ENCODE data around the gene ACSL1.

The ACSL1 gene

DNA sequence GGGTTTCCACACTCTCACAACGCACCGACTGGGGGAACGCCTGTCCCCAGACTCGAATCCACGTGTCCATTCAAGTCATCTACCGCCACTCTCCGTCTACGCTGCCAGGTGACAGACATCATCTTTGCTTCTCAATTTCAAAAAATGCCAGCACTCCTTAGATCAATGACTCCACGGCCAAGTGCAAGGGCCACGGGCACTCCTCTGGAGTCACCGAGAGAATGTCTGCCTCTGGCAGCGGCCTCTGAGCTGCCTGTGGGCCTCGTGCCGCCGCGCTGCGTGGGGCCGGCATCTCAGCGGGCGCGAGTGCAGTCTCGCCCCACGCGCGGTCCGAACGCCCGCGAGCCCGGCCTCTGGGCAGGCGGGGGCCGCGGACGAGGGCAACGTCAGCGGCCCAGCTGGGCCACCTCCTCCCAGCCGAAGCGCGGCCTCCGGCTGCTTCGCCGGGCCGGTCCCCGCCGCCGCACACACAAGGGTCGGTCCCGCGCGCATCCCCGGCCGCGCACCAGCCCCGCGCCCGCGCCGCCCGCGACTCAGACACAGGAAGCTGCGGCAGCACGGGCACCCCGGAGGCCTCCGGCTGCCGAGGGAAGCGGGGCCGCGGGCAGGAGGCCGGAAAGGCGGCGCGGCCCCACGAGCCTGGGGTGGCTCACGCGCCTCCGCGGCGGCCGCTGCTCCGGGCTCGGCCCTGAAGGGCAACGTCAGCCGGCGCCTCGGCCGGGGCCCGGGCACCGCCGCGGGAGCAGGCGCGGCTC is 450 bp downstream of the ACSL1 start:
- DNase-seq (ENCODE audit: low spot score), result peak; percentile 70
- TF ChIP-seq, protein P1, sequence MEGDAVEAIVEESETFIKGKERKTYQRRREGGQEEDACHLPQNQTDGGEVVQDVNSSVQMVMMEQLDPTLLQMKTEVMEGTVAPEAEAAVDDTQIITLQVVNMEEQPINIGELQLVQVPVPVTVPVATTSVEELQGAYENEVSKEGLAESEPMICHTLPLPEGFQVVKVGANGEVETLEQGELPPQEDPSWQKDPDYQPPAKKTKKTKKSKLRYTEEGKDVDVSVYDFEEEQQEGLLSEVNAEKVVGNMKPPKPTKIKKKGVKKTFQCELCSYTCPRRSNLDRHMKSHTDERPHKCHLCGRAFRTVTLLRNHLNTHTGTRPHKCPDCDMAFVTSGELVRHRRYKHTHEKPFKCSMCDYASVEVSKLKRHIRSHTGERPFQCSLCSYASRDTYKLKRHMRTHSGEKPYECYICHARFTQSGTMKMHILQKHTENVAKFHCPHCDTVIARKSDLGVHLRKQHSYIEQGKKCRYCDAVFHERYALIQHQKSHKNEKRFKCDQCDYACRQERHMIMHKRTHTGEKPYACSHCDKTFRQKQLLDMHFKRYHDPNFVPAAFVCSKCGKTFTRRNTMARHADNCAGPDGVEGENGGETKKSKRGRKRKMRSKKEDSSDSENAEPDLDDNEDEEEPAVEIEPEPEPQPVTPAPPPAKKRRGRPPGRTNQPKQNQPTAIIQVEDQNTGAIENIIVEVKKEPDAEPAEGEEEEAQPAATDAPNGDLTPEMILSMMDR (IDR thresholded peaks at IDR 0.05), result no peak
- peak overlapping the region; percentile 71 for H3K4me3 ChIP-seq
- peak overlapping the region; percentile 80 to 91 for H3K27ac ChIP-seq

DNA sequence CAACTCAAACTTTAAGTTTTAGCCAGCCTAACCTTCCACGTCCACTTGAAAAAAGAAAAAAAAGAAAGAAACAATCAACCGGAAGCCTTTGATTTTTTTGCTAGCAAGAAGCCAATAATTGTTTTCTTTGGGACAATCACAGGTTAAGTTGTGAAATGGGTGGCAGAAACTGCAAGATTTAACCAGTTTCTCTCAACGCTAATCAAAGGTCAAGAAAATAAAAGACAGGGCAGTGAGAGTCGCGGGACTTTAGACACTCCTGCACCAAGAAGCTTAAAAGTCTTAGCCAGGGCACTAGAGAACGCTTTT is 1.0 kb downstream of the ACSL1 start:
- H3K4me3 ChIP-seq, result peak overlapping the region; percentile 71
- TF ChIP-seq, protein P1 (IDR thresholded peaks at IDR 0.05), result no peak
- no peak for DNase-seq (ENCODE audit: low spot score)
- peak overlapping the region; percentile 80 to 91 for H3K27ac ChIP-seq

DNA sequence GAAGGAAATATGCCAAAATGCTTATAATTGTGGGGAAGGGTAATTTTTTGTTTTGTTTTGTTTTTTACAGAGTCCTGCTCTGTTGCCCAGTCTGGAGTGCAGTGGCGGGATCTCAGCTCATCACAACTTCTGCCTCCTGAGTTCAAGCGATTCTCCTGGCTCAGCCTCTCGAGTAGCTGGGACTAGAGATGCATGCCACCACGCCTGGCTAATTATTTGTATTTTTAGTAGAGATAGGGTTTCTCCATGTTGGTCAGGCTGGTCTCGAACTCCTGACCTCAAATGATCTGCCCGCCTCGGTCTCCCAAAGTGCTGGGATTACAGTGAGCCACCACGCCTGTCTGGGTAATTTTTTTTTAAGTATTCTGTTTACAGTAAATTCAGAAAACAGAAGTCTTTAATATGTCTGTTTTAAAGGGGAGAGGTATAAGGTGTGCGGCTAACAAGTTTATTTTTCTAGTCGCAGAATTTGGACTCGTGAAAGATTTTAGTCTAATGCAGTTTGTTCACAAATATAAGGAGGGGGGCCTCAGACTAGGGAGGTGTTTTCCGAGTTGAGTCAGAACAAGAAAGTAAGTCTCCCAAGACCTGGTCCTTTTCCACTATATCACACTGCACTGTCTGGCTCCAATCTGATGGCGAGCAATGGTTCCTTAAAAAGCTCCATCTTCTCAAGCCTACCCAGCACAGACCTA is 1.5 kb downstream of the ACSL1 start:
- DNase-seq (ENCODE audit: low spot score), result no peak
- peak overlapping the region; percentile 71 for H3K4me3 ChIP-seq
- peak overlapping the region in 1 of 2 donors; percentile 80 for H3K27ac ChIP-seq
- TF ChIP-seq, protein P1 (IDR thresholded peaks at IDR 0.05), result no peak

DNA sequence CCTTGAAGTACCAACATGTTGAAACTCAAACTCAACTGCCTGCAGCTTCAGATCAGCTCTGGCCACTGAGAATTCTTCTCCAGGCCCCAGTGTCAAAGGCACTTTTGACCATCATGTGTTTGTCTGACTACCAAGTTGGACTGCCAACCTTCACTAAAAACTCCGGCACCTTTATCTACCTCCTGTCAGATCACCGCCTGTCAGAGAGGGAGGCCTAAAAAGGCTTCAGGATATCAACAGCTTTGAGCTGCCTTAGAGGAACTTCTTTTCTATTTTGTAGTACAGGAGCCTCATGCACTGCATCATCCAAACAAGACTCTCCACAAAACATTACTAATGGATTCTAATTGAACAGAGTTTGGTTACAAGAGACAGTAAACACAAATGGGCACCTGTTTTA is 2.8 kb downstream of the ACSL1 start:
- no peak for DNase-seq (ENCODE audit: low spot score)
- TF ChIP-seq, protein P1 (IDR thresholded peaks at IDR 0.05), result no peak
- Histone ChIP-seq H3K27ac (no peak overlapping the region), H3K4me3 (peak overlapping the region; percentile 71)

DNA sequence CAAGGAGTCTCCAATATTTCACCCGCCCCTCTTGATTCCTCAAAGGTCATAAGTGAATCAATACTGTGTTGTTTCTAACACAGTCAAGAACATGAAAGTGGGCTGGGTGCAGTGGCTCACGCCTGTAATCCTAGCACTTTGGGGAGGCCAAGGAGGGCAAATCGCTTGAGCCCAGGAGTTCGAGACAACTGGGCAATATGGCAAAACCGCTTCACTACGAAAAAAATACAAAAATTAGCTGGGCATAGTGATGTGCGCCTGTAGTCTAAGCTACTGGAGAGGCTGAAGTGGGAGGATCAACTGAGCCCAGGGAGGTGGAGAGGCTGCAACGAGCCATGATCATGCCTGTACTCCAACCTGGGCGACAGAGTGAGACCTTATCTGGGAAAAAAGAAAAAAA is 3.4 kb downstream of the ACSL1 start:
- Histone ChIP-seq H3K4me3 (peak overlapping the region; percentile 19), H3K27ac (no peak overlapping the region)
- no peak for DNase-seq (ENCODE audit: low spot score)
- TF ChIP-seq, protein P1 (IDR thresholded peaks at IDR 0.05), result no peak

DNA sequence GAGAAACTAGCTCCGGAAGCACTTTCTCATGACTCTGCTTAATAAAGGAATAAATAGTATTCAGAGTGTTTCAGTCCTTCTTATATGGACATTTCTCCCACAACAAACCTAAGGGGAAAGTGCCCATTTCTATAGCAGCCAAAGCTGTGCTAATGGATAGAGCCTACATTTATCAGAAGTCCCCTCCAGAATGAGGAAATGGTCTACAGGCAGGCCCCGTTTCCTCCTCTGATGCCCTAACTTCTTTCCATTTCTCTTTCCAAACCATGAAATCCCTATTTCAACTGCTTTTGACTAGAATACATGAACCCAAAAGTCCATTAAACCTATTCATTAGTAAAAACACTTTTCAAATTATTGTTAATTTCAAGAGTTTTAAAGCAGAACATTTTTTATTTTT is 4.5 kb downstream of the ACSL1 start:
- Histone ChIP-seq H3K27ac (peak overlapping the region in 1 of 2 donors; percentile 43), H3K4me3 (peak overlapping the region; percentile 17)
- DNase-seq (ENCODE audit: low spot score), result no peak
- TF ChIP-seq, protein P1 (IDR thresholded peaks at IDR 0.05), result no peak

DNA sequence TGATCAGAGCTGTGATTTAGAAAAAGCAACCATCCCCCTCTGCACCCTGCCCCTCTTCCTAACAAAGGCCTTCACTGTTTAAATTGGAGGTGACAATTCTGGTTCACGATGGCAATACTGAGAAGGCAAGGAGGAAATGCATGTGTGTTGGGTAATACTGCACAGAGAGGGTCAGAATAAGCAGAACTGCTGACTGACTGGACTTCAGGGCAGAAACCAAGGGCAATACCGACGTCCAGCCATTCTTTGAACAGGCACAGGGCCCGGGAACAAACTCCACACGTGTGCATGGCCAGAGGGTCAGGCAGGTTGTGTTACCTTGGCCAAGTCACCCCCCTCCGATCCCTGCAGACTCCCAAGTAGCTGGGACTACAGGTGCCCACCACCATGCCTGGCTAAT is 6.0 kb downstream of the ACSL1 start:
- no peak for DNase-seq (ENCODE audit: low spot score)
- no peak overlapping the region for H3K4me3 ChIP-seq
- TF ChIP-seq, protein P1 (IDR thresholded peaks at IDR 0.05), result no peak
- H3K27ac ChIP-seq, result peak overlapping the region in 1 of 2 donors; percentile 42
